Measurements from ENCODE around the gene RNF115. TPM values are rescaled to one million over a fixed set of nuclear protein-coding genes. Genes with fewer than 3 reads are reported as not detected.
"Not testable (repeated sequence)": the region's sequence is repeated elsewhere in the genome, so short reads cannot be mapped to it uniquely, and the experiment has no call there.

The RNF115 gene
- polyA plus RNA-seq, 3 donors, result 3.5 to 5.4 (median 5.2) TPM

DNA sequence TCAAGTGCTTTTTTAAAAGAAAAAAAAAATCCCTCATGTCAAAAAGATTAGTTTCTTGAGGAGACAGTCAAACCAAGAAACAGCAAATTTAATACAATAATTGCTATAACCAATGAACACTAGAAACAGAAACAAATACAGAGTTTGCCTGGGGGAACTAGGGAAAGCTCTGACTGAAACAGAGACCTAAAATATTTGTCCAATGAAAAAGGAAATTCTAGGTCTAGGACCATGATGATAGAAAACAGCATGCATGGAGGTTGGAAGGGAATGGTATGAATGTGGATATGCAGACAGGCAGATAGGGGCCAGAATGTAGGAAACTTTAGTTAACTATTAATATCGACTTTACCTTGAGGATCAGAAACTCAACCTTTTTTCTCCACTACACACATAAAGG is 31.4 kb downstream of the RNF115 start:
- Mint-ChIP-seq H3K9me3 (peaks cover 15 to 31% (median 26%) of the 10 kb centered on the region in 7 donors), H3K27ac (peak overlapping the region in 1 of 7 donors; percentile 15)

DNA sequence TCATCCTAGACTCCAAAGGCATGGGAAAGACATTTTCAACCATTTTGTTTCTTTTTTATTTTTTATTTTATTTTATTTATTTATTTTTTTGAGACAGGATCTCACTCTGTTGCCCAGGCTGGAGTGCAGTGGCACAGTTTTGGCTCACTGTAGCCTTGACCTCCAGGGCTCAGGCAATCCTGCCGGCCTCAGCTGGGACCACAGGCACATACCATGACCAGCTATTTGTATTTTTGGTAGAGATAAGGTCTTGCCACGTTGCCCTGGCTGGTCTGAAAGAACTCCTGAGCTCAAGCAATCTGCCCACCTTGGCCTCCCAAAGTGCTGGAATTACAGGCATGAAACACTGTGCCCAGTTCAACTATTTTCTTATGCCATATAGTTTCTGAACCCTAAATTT is 32.0 kb downstream of the RNF115 start:
- H4K20me1 ChIP-seq (ENCODE audit: insufficient read depth, low read length), result not testable (repeated sequence)

More for the DNA sequence above, 31.4 kb downstream of the RNF115 start:
- no CpG with 5 or more reads among the region's 1 CpG for WGBS (ENCODE audit: insufficient coverage)
- DNase-seq, result no peak
- no peaks in the 10 kb centered on the region for H3K27me3 ChIP-seq (ENCODE audit: control insufficient read depth in 2 of 2, insufficient read depth in 2 of 2, low read length in 2 of 2)
- H4K20me1 ChIP-seq (ENCODE audit: insufficient read depth, low read length), result peaks cover 4% of the 10 kb centered on the region
- H3K9ac ChIP-seq (ENCODE audit: insufficient read depth, low read length, poor library complexity, severe bottlenecking), result no peak overlapping the region
- Mint-ChIP-seq H3K36me3 (peaks cover 34 to 51% of the 10 kb centered on the region in 2 donors), H3K4me1 (no peaks in the 10 kb centered on the region), H3K27me3 (ENCODE audit: low read depth in 3 of 3) (peaks cover 0 to 1% (median 0%) of the 10 kb centered on the region in 3 donors), H3K4me3 (no peak overlapping the region)
- peaks cover 28% of the 10 kb centered on the region for H3K79me2 ChIP-seq (ENCODE audit: insufficient read depth, low read length)
- no peak overlapping the region for H3K4me3 ChIP-seq (replicated peaks in 1 of 3; ENCODE audit: low read depth in 2 of 3, low read length in 3 of 3)
- peaks cover 17 to 24% of the 10 kb centered on the region in 2 donors for H3K9me3 ChIP-seq (replicated peaks in 1 of 2; ENCODE audit: control insufficient read depth in 1 of 2, insufficient read depth in 1 of 2, low read length in 2 of 2)
- no peak overlapping the region for H3K27ac ChIP-seq (ENCODE audit: low read depth in 1 of 2, low read length in 2 of 2)
- H2AFZ ChIP-seq (ENCODE audit: insufficient read depth, low read depth, low read length, poor library complexity, severe bottlenecking), result no peak overlapping the region
- H3K36me3 ChIP-seq (replicated peaks in 1 of 2; ENCODE audit: control insufficient read depth in 1 of 2, insufficient read depth in 2 of 2, low read length in 2 of 2), result peaks cover 16 to 40% of the 10 kb centered on the region in 2 donors
- H3K4me1 ChIP-seq (ENCODE audit: control insufficient read depth in 1 of 2, insufficient read depth in 2 of 2, low read length in 2 of 2), result no peaks in the 10 kb centered on the region
- no peak overlapping the region for H3K4me2 ChIP-seq (replicated peaks; ENCODE audit: extremely low read depth, low read length, poor library complexity, severe bottlenecking)
- TF ChIP-seq, protein P1, sequence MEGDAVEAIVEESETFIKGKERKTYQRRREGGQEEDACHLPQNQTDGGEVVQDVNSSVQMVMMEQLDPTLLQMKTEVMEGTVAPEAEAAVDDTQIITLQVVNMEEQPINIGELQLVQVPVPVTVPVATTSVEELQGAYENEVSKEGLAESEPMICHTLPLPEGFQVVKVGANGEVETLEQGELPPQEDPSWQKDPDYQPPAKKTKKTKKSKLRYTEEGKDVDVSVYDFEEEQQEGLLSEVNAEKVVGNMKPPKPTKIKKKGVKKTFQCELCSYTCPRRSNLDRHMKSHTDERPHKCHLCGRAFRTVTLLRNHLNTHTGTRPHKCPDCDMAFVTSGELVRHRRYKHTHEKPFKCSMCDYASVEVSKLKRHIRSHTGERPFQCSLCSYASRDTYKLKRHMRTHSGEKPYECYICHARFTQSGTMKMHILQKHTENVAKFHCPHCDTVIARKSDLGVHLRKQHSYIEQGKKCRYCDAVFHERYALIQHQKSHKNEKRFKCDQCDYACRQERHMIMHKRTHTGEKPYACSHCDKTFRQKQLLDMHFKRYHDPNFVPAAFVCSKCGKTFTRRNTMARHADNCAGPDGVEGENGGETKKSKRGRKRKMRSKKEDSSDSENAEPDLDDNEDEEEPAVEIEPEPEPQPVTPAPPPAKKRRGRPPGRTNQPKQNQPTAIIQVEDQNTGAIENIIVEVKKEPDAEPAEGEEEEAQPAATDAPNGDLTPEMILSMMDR (IDR thresholded peaks at IDR 0.05), result no peak
- intact Hi-C loops (cut with micrococcal nuclease), result no loop called here

More for the DNA sequence above, 32.0 kb downstream of the RNF115 start:
- intact Hi-C loops (cut with micrococcal nuclease); DNase-seq; H3K4me1 ChIP-seq (ENCODE audit: control insufficient read depth in 1 of 2, insufficient read depth in 2 of 2, low read length in 2 of 2); H3K4me3 Mint-ChIP-seq; H3K4me1 Mint-ChIP-seq; H3K27ac Mint-ChIP-seq; H3K9ac ChIP-seq (ENCODE audit: insufficient read depth, low read length, poor library complexity, severe bottlenecking); H3K27ac ChIP-seq (ENCODE audit: low read depth in 1 of 2, low read length in 2 of 2); H2AFZ ChIP-seq (ENCODE audit: insufficient read depth, low read depth, low read length, poor library complexity, severe bottlenecking); H3K27me3 ChIP-seq (ENCODE audit: control insufficient read depth in 2 of 2, insufficient read depth in 2 of 2, low read length in 2 of 2); H3K4me3 ChIP-seq (replicated peaks in 1 of 3; ENCODE audit: low read depth in 2 of 3, low read length in 3 of 3); H3K27me3 Mint-ChIP-seq (ENCODE audit: low read depth in 3 of 3); H3K4me2 ChIP-seq (replicated peaks; ENCODE audit: extremely low read depth, low read length, poor library complexity, severe bottlenecking): not testable (repeated sequence)
- Histone ChIP-seq H3K9me3 (replicated peaks in 1 of 2; ENCODE audit: control insufficient read depth in 1 of 2, insufficient read depth in 1 of 2, low read length in 2 of 2) (peaks cover 13 to 18% of the 10 kb centered on the region in 2 donors), H3K79me2 (ENCODE audit: insufficient read depth, low read length) (peaks cover 28% of the 10 kb centered on the region), H3K36me3 (replicated peaks in 1 of 2; ENCODE audit: control insufficient read depth in 1 of 2, insufficient read depth in 2 of 2, low read length in 2 of 2) (peaks cover 16 to 43% of the 10 kb centered on the region in 2 donors)
- Mint-ChIP-seq H3K36me3 (peaks cover 35 to 54% of the 10 kb centered on the region in 2 donors), H3K9me3 (peaks cover 11 to 25% (median 21%) of the 10 kb centered on the region in 7 donors)
- WGBS (ENCODE audit: insufficient coverage), result no CpG with 5 or more reads among the region's 2 CpGs
